Small intestine (tissue), 7 donors: ENCODE results near the gene KANK4. TPM values are rescaled to one million over a fixed set of nuclear protein-coding genes. Genes with fewer than 3 reads are reported as not detected.

ENCODE experiments used
- DNase-seq, 2 donors: peaks; one replicate each; pipeline versions ENCODE4 v3.0.0 to v3.0.0-alpha.2; 2013
- FAIRE-seq: peaks from 2 replicates; lab custom pipeline; 2012; peaks lifted over from hg19 to GRCh38; lab: Jason Lieb, UNC
- H3K27ac ChIP-seq, 3 donors: one replicate each; pipeline ENCODE4 v1.5.1; 2013; ENCODE audit warnings: low read length in 2 of 3, mild to moderate bottlenecking in 2 of 3, control low read depth in 1 of 3, inconsistent platforms in 1 of 3, low read depth in 1 of 3, moderate library complexity in 1 of 3
- H3K27me3 ChIP-seq, 3 donors: one replicate each; pipeline ENCODE4 v1.6.1; 2013; ENCODE audit warnings: low read length in 3 of 3, inconsistent platforms in 1 of 3; ENCODE audit not compliant: control insufficient read depth in 3 of 3, insufficient read depth in 3 of 3
- H3K36me3 ChIP-seq, 3 donors: one replicate each; pipeline ENCODE4 v1.6.1; 2013; ENCODE audit warnings: low read length in 3 of 3, inconsistent platforms in 1 of 3, low read depth in 1 of 3, mild to moderate bottlenecking in 1 of 3, moderate library complexity in 1 of 3; ENCODE audit not compliant: control insufficient read depth in 3 of 3, insufficient read depth in 2 of 3
- H3K4me1 ChIP-seq, 3 donors: one replicate each; pipeline ENCODE4 v1.6.1; 2013; ENCODE audit warnings: low read length in 2 of 3, inconsistent platforms in 1 of 3, low read depth in 1 of 3, mild to moderate bottlenecking in 1 of 3, moderate library complexity in 1 of 3; ENCODE audit not compliant: control insufficient read depth in 3 of 3, insufficient read depth in 2 of 3
- H3K4me3 ChIP-seq, 3 donors: one replicate each; pipeline ENCODE4 v1.5.1; 2013; ENCODE audit warnings: low read length in 3 of 3, control low read depth in 1 of 3, inconsistent platforms in 1 of 3, low read depth in 1 of 3, mild to moderate bottlenecking in 1 of 3, moderate library complexity in 1 of 3
- H3K9me3 ChIP-seq, 2 donors: one replicate each; pipeline ENCODE4 v1.6.1; 2013; ENCODE audit warnings: low read depth in 1 of 2, low read length in 1 of 2; ENCODE audit not compliant: control insufficient read depth in 2 of 2, insufficient read depth in 1 of 2
- WGBS, 3 donors: extraction: QIAGEN DNeasy Blood & Tissue Kit; methylation state at CpG; one replicate each; pipeline ENCODE4 v1.1.7; 2013; 5-methylcytosine and 5-hydroxymethylcytosine counted together
- polyA plus RNA-seq, 4 donors: library from polyadenylated mRNA; stranded (reverse) in 3 of 4; unstranded in 1 of 4; fragments of 200-250 nt in 3 of 4; fragments of 120-200 nt in 1 of 4; gene quantifications; one replicate each; pipeline versions ENCODE4 v1.2.1 to v1.2.3, GENCODE V29; 2013
- donor health status: healthy with polysubstance abuse.
- donor health status: control.
- donor health status: control.
- donor health status: Bipolar disorder and iron deficiency.
- donor health status: healthy.

Gene KANK4
- polyA plus RNA-seq, 4 donors = 0.43 to 1.4 TPM; not detected in 2

DNA sequence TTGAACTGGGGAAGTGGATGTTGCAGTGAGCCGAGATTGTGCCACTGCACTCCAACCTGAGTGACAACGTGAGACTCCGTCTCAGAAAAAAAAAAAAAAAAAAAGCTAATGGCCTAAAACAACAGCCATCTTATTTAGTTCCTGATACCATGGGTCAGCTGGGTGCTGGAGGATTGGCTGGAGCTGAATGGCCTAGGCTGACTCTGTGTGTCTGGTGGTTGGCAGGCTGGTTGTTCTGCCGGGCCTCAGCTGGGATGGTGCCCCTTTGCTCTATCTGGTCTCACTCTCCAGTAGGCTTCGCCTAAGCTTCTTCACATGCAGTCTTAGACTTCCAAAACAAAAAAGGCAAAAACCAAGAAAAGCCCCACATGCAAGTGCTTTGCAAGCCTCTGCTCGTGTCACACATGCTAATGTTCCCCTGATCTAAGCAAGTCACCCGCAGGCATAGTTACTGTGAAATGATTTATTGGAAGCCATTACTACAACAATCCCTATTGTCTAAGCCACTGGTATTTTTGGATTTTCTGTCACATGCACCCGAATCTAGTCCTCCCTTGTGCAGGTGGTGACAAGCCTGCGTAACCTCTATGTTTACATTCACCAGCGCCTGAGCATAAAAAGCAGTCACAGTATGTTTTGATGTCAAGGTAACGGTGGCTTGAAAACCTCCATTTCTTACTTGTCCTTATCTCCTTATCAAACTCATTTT is 39.6 kb upstream of the KANK4 start:
- no peak for FAIRE-seq
- 81 to 85% (median 83%) methylated on average over 11 of the region's 11 CpGs for WGBS, 3 donors

DNA sequence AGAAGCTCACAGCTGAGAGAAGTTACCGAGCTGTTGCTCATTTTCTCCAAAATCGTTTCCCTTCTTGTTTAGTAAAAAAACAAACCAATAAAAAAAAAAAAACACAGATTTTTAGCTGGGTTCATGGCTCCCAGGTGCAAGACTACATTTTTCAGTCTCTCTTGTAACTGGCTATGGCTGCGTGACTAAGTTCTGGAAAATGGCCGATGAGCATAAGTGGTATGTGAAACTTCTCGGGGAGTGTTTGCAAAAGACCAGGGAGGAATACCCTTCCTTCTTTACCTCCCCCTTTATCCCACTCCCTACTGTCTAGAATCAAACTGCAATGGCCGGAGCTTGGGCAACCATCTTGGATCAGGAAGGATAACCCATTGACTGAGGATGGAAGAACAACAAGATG is 38.7 kb upstream of the KANK4 start:
- Histone ChIP-seq H3K36me3 (no peaks in the 10 kb centered on the region), H3K4me1 (no peaks in the 10 kb centered on the region), H3K27me3 (no peaks in the 10 kb centered on the region), H3K9me3 (no peaks in the 10 kb centered on the region), H3K4me3 (no peak overlapping the region), H3K27ac (no peak overlapping the region)
- DNase-seq (no peak), FAIRE-seq (no peak)
- WGBS, 3 donors = 88 to 90% (median 89%) methylated on average over 6 of the region's 6 CpGs

More for the DNA sequence above, 39.6 kb upstream of the KANK4 start:
- H3K27me3 ChIP-seq = no peaks in the 10 kb centered on the region
- no peaks in the 10 kb centered on the region for H3K4me1 ChIP-seq
- no peak overlapping the region for H3K4me3 ChIP-seq
- no peak for DNase-seq
- no peaks in the 10 kb centered on the region for H3K9me3 ChIP-seq
- no peak overlapping the region for H3K27ac ChIP-seq
- H3K36me3 ChIP-seq = no peaks in the 10 kb centered on the region

GRCh38 chr1:62356257-62356835 is 37.1 kb upstream of the KANK4 start:
- 91 to 97% (median 93%) methylated on average over 1 of the region's 1 CpG for WGBS, 3 donors
- H3K36me3 ChIP-seq = no peaks in the 10 kb centered on the region
- FAIRE-seq (no peak), DNase-seq (no peak)
- no peaks in the 10 kb centered on the region for H3K9me3 ChIP-seq
- H3K4me1 ChIP-seq = no peaks in the 10 kb centered on the region
- no peak overlapping the region for H3K27ac ChIP-seq
- H3K27me3 ChIP-seq = no peaks in the 10 kb centered on the region
- no peak overlapping the region for H3K4me3 ChIP-seq

- Histone ChIP-seq H3K36me3 (no peaks in the 10 kb centered on the region), H3K27me3 (no peaks in the 10 kb centered on the region), H3K9me3 (no peaks in the 10 kb centered on the region), H3K27ac (no peak overlapping the region), H3K4me1 (no peaks in the 10 kb centered on the region), H3K4me3 (no peak overlapping the region)
- FAIRE-seq (no peak), DNase-seq (no peak)
- WGBS, 3 donors = 91 to 95% (median 93%) methylated on average over 8 of the region's 8 CpGs
Observed at GRCh38 chr1:62355095-62355494, 35.9 kb upstream of the KANK4 start.

DNA sequence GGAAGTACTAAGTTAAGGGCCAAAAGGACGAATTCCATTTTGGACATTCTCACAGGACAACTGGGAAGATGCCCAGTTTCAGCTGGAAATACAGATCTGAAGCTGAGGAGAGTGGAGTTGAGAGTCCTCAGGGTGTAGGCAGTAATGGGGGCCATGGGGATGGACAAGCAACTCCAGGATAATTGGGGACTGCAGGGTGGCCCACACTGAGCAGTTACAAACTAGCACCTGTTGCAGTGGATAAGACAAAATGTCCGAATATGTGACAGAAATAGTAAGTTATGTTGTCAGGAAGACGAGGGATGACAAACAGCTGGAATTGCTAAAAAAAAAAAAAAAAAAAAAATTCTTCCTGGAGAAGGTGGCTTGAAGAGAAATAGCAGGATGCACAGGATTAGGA is 34.6 kb upstream of the KANK4 start:
- H3K4me1 ChIP-seq = no peaks in the 10 kb centered on the region
- 66 to 72% (median 66%) methylated on average over 3 of the region's 3 CpGs for WGBS, 3 donors
- H3K9me3 ChIP-seq = no peaks in the 10 kb centered on the region
- FAIRE-seq (no peak), DNase-seq (no peak)
- no peak overlapping the region for H3K27ac ChIP-seq
- no peak overlapping the region for H3K4me3 ChIP-seq
- no peaks in the 10 kb centered on the region for H3K27me3 ChIP-seq
- no peaks in the 10 kb centered on the region for H3K36me3 ChIP-seq

- FAIRE-seq = no peak
Observed at GRCh38 chr1:62352387-62352786, 33.2 kb upstream of the KANK4 start.

GRCh38 chr1:62349470-62350233 is 30.4 kb upstream of the KANK4 start:
- no peaks in the 10 kb centered on the region for H3K36me3 ChIP-seq
- H3K4me1 ChIP-seq = no peaks in the 10 kb centered on the region
- WGBS, 3 donors = 86 to 92% (median 92%) methylated on average over 2 of the region's 2 CpGs
- H3K9me3 ChIP-seq = no peaks in the 10 kb centered on the region
- no peak for DNase-seq
- H3K27me3 ChIP-seq = no peaks in the 10 kb centered on the region
- H3K4me3 ChIP-seq = no peak overlapping the region
- no peak overlapping the region for H3K27ac ChIP-seq
- no peak for FAIRE-seq

More at GRCh38 chr1:62352387-62352786, 33.2 kb upstream of the KANK4 start:
- H3K4me3 ChIP-seq = no peak overlapping the region
- 76 to 84% (median 77%) methylated on average over 4 of the region's 4 CpGs for WGBS, 3 donors
- no peak overlapping the region for H3K27ac ChIP-seq
- no peaks in the 10 kb centered on the region for H3K9me3 ChIP-seq
- no peaks in the 10 kb centered on the region for H3K4me1 ChIP-seq
- no peaks in the 10 kb centered on the region for H3K27me3 ChIP-seq
- DNase-seq = no peak
- H3K36me3 ChIP-seq = no peaks in the 10 kb centered on the region

GRCh38 chr1:62346886-62347285 is 27.7 kb upstream of the KANK4 start:
- Histone ChIP-seq H3K27ac (no peak overlapping the region), H3K4me1 (no peaks in the 10 kb centered on the region), H3K36me3 (no peaks in the 10 kb centered on the region), H3K9me3 (no peaks in the 10 kb centered on the region), H3K4me3 (no peak overlapping the region), H3K27me3 (no peaks in the 10 kb centered on the region)
- DNase-seq (no peak), FAIRE-seq (no peak)
- 84 to 95% (median 90%) methylated on average over 4 of the region's 4 CpGs for WGBS, 3 donors
